ENCODE measurements around the gene FRMD8. TPM values are rescaled to one million over a fixed set of nuclear protein-coding genes. Genes with fewer than 3 reads are reported as not detected.

The FRMD8 gene
- total and polyA plus RNA-seq, 9 of the 15 experiments (the other 6 are each of a cell fraction or from before 2014, with no cell fraction given), result 4.5 to 54.5 (median 15.8) TPM

DNA sequence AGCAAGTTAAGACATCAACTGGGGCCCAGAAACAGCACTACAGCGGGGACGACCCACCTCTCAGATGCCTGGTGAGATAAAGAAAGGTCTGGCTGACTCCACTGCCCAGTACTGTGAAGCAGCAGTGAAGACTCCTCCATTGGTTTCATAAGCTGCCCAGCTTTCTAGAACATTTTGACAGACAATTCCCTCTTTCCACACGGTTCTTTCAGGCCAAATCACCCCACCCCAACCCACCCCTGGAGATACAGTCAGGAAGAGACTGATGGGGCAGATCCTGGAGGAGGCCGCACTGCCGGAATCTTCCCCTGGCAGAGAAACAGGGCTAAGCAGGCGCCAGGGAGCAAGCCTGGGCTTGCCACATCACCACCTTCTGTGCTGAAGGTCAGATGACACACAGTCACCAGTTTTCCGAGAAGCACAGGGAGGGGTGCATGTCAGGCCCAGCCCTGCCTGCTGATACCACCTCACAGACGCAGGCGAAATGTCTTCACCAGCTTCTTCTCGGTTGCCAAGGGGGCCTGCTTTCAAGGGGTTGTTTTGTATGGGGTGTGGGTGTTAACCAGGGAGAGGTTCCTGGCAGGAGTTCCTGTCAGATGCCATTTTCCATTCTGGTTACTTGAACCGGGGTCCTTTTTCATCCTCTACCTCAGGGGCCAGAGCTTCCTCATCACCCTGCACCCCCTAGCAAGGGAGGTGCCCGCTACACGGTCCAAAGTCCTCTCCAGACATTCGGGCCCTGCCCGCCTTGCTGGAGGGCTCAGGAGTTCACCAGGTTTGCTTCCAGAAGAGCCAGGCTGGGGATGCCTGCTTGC is 34.7 kb downstream of the FRMD8 start (continued):
- TF ChIP-seq ILF3 (IDR thresholded peaks at IDR 0.05; ENCODE audit: borderline replicate concordance) (no peak), SP1 (CRISPR knock-in tag; IDR thresholded peaks at IDR 0.05) (no peak), ATF7 (IDR thresholded peaks at IDR 0.05) (no peak), CBX1 (IDR thresholded peaks at IDR 0.05; ENCODE audit: low read depth) (no peak), CREB1 (IDR thresholded peaks at IDR 0.05) (no peak), CREB1 (CRISPR knock-in tag; IDR thresholded peaks at IDR 0.05) (no peak), ZSCAN29 (IDR thresholded peaks at IDR 0.05) (no peak), HDAC6 (IDR thresholded peaks at IDR 0.05; ENCODE audit: low read depth, low read length) (no peak), ILK (tag; IDR thresholded peaks at IDR 0.05; ENCODE audit: borderline replicate concordance, low read depth) (no peak), POLR2H (tag; IDR thresholded peaks at IDR 0.05; ENCODE audit: low read depth) (no peak), CTBP1 (IDR thresholded peaks at IDR 0.05; ENCODE audit: borderline replicate concordance) (peak; percentile 31; the same call in 1 of the 2 replicates), ZNF184 (CRISPR knock-in tag; IDR thresholded peaks at IDR 0.05) (no peak), ARID3A (IDR thresholded peaks at IDR 0.05; ENCODE audit: borderline replicate concordance, low read depth, low read length) (no peak), ZNF224 (CRISPR knock-in tag; IDR thresholded peaks at IDR 0.05) (no peak), PHF20 (IDR thresholded peaks at IDR 0.05; ENCODE audit: partially characterized antibody) (no peak), ZNF232 (CRISPR knock-in tag; IDR thresholded peaks at IDR 0.05) (no peak), ARNT (IDR thresholded peaks at IDR 0.05) (peak in 1 of 2 experiments; percentile 17; a peak in 1 of 4 replicates)
- TF ChIP-seq, protein P1, sequence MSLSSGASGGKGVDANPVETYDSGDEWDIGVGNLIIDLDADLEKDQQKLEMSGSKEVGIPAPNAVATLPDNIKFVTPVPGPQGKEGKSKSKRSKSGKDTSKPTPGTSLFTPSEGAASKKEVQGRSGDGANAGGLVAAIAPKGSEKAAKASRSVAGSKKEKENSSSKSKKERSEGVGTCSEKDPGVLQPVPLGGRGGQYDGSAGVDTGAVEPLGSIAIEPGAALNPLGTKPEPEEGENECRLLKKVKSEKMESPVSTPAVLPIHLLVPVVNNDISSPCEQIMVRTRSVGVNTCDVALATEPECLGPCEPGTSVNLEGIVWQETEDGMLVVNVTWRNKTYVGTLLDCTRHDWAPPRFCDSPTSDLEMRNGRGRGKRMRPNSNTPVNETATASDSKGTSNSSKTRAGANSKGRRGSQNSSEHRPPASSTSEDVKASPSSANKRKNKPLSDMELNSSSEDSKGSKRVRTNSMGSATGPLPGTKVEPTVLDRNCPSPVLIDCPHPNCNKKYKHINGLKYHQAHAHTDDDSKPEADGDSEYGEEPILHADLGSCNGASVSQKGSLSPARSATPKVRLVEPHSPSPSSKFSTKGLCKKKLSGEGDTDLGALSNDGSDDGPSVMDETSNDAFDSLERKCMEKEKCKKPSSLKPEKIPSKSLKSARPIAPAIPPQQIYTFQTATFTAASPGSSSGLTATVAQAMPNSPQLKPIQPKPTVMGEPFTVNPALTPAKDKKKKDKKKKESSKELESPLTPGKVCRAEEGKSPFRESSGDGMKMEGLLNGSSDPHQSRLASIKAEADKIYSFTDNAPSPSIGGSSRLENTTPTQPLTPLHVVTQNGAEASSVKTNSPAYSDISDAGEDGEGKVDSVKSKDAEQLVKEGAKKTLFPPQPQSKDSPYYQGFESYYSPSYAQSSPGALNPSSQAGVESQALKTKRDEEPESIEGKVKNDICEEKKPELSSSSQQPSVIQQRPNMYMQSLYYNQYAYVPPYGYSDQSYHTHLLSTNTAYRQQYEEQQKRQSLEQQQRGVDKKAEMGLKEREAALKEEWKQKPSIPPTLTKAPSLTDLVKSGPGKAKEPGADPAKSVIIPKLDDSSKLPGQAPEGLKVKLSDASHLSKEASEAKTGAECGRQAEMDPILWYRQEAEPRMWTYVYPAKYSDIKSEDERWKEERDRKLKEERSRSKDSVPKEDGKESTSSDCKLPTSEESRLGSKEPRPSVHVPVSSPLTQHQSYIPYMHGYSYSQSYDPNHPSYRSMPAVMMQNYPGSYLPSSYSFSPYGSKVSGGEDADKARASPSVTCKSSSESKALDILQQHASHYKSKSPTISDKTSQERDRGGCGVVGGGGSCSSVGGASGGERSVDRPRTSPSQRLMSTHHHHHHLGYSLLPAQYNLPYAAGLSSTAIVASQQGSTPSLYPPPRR (CRISPR knock-in tag; IDR thresholded peaks at IDR 0.05; ENCODE audit: borderline replicate concordance), result no peak
- TF ChIP-seq, protein P2, sequence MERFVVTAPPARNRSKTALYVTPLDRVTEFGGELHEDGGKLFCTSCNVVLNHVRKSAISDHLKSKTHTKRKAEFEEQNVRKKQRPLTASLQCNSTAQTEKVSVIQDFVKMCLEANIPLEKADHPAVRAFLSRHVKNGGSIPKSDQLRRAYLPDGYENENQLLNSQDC (CRISPR knock-in tag; IDR thresholded peaks at IDR 0.05), result no peak
- TF ChIP-seq, protein P3, sequence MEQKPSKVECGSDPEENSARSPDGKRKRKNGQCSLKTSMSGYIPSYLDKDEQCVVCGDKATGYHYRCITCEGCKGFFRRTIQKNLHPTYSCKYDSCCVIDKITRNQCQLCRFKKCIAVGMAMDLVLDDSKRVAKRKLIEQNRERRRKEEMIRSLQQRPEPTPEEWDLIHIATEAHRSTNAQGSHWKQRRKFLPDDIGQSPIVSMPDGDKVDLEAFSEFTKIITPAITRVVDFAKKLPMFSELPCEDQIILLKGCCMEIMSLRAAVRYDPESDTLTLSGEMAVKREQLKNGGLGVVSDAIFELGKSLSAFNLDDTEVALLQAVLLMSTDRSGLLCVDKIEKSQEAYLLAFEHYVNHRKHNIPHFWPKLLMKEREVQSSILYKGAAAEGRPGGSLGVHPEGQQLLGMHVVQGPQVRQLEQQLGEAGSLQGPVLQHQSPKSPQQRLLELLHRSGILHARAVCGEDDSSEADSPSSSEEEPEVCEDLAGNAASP (IDR thresholded peaks at IDR 0.05), result no peak
- TF ChIP-seq, protein P4, sequence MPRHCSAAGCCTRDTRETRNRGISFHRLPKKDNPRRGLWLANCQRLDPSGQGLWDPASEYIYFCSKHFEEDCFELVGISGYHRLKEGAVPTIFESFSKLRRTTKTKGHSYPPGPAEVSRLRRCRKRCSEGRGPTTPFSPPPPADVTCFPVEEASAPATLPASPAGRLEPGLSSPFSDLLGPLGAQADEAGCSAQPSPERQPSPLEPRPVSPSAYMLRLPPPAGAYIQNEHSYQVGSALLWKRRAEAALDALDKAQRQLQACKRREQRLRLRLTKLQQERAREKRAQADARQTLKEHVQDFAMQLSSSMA (CRISPR knock-in tag; IDR thresholded peaks at IDR 0.05), result no peak

All from K562 (cell line).